Midbrain (tissue), 1 donor: ENCODE data around the gene MTERF1.
"Not testable (repeated sequence)": the region's sequence is repeated elsewhere in the genome, so short reads cannot be mapped to it uniquely, and the experiment has no call there.

Source experiments
- DNase-seq: peaks from one replicate; lab custom pipeline; 2025; lab: John Stamatoyannopoulos, UW

Gene MTERF1

DNA sequence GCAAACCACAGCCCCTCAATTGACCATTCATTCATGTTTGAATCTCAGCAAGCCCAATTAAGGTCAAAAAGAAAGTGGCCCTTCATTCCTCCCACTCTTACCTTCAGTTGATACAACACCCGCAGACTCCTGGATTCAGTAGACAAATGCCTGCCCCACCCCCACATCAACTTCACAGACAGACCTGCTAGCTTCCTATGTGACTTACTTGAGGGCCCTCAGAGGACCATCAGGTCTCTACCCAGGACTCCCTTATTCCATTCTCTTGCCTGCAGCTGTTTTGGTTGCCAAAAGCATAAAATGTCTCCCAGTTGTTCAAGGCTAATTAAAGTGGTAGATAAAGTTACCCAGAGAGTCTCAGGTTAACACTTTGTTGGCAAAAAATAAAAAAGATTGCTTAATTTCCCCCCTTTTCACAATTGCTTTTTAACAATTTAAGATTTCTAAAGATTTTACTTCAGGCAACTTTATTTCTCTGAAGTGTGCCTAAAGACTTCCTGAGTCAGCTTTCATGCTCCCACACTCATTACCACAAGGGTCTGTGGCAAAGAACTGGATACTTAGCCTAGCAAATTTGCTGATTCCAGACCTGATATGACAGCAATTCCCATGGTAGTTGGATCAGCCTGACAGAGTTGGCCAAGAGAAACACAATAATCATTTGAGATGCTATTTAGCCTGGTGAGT, 3.3 kb upstream of the MTERF1 start:
- no peak for DNase-seq

DNA sequence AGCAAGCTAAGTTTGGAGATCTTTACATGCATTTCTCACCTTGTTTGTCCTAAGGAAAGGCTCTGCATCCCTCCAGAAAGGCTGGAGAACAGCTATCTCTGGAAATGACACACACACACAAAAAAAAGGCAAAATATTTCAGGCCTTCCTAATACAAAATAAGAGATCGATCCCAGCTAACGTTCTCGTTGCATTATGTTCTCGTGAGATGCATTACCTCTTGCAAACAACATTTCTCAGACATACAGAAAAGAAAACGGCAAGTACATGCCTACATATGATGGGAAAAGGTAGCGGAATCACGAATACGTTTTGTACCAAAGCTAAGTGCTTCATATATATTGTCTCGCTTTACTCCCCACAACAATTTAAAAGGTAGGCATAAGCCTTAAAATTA, 488 bp downstream of the MTERF1 start:
- DNase-seq = no peak

DNA sequence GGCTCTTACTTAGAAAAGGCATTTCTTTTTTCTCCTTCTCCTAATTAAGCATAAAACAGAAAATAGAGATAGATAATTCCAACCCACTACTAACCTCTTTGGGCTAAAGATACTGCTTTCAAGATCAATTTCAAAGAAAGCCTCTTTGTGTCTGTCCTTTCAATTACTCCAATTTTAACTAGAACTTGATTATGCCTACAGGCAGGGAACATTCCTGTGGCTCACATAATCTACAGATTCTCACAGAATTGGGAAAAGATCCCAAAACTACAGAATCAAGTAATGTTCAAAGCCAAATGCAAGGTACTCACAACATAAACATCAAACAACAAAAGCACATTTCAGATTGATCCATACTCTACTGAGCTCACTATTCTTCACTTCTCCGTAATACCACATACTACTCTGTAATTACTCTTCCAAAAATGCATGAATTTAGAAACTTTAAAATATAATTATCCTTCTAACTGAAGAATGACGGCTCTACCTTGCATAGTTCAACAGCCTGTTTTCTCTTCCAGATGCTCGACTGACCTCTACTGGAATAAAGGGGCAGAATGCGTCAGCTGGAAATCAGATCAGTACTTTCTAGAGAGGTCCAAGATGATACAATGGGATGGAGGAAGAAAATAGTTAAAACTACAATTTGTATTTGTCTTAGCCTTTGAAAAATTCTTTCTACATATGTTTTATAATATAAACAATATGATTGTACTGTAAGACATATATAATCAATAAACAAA, 3.9 kb downstream of the MTERF1 start:
- peak; percentile 11 for DNase-seq

GRCh38 chr7:91875851-91876250, 4.7 kb downstream of the MTERF1 start:
- no peak for DNase-seq

DNA sequence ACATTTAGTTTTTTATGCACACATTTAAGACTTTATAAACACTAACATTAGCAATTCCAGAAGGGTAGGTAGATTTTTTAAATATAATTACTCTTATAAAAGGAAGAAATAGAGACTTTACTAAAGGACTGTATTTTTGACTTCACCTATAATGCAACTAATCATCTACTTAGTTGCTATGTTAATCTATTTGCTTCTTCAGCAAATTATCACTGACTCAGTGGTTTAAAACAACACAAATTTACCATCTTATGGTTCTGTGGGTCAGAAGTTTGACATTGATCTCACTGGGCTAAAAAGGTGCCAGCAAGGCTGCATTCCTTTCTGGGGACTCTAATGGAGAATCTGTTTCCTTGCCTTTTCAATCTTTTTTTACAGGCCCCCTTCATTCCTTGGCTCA, 7.6 kb downstream of the MTERF1 start:
- no peak for DNase-seq

DNA sequence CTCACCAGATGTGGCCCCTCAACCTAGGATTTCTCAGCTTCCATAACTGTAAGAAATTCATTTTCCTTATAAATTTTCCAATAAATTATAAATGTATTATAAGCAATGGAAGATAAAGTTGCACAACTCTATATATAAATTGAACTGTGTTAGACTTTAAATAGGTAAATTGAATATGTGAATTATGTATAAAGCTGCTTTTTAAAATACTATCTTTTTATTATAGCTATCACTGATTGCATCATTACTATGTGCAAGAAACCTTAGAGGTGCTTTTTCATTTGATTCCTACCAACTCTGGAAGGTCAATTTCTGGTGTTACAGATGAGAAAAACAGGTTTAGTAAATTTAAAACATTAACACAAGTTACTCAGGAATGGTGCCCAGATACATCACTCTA, 8.4 kb downstream of the MTERF1 start:
- no peak for DNase-seq

- no peak for DNase-seq
Observed at GRCh38 chr7:91869661-91870060, 10.8 kb downstream of the MTERF1 start.

DNA sequence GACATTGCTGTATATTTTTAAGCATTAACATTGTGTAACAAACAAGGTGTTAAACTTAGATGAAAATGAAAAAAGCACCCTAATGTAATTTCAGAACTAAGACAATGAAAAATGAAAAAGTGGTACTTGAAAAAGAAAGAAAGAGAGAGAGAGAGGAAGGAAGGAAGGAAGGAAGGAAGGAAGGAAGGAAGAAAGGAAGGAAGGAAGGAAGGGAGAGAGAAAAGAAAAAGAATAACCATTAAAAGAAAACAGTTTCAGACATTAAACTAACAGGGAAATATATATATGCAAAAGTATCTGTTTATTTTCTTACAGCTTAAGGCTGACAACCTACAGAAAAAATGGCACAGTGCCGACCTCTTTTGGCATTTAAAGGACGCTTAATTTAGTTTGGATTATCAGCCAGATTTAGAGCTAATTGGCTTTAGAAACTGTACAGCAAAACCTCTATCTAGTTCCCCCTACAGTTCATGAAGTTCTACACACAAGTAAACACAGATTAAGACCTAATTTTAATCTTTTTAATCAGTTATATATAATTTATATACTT, 13.8 kb downstream of the MTERF1 start:
- DNase-seq = no peak

GRCh38 chr7:91865511-91865910, 15.0 kb downstream of the MTERF1 start:
- DNase-seq = no peak

DNA sequence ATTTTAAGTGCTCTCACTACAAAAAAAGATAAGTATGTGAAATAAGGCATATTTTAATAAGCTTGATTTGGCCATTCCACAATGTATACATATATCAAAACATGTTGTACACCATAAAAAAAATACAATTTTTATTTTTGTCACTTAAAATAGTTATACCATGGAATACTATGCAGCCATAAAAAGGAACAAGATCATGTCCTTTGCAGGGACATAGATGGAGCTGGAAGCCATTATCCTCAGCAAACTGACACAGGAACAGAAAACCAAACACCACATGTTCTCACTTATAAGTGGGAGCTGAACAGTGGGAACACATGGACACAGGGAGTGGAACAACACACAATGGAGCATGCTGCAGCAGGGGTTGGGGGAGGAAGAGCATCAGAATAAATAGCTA, 15.9 kb downstream of the MTERF1 start:
- not testable (repeated sequence) for DNase-seq

DNA sequence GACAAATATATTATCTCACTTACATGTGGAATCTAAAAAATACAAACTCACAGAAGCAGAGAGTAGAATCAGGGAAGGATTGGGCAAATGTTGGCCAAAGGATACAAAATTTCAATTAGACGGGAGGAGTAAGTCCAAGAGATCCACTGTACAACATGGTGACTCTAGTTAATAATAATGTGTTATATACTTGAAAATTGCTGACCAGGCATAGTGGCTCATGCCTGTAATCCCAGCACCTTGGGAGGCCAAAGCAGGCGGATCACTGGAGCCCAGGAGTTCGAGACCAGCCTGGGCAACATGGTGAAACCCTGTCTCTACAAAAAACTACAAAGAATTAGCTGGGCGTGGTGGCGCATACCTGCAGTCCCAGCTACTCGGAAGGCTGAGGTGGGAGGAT, 16.4 kb downstream of the MTERF1 start:
- DNase-seq = no peak

DNA sequence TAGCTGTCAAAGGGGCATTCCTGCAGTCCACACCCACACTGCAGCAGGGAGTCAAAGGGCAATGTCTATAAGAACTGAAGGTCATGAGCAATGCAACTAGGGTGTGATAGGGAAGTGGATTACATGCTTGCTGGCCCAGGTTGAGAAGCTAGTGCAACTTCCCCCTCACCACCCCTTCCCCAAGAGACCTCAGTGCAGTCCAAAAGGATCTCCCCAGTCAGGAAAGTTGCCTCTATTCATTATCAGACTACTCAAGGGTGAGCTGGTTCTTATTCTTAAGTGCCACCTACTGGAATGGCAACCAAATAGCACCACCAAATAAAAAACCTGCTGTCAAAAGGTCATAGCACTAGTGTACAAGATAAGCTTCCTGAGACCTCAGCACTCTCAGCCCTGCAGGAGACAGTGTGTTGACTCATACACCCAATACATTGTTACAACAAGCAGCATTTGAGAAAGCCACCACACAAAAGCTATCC, 28.2 kb downstream of the MTERF1 start:
- no peak for DNase-seq

DNA sequence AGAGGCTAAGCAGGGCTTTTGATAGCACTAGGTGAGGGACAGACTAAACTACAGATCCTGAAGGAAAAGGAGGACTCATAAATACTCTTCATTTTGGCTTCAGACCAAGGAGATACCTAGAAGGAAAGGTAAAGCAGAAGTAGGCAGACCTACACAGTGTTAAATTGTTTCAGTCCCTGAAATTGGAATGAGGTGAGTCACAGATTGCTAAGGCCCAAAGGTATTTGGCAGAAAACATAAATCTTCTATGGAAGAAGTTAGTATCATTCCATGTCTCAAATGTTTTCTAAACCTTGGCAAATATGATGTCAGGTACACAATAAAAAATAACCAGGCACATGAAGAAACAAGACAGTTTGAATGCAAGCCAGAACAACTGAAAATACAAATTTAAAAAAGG, 30.0 kb downstream of the MTERF1 start:
- DNase-seq = no peak

DNA sequence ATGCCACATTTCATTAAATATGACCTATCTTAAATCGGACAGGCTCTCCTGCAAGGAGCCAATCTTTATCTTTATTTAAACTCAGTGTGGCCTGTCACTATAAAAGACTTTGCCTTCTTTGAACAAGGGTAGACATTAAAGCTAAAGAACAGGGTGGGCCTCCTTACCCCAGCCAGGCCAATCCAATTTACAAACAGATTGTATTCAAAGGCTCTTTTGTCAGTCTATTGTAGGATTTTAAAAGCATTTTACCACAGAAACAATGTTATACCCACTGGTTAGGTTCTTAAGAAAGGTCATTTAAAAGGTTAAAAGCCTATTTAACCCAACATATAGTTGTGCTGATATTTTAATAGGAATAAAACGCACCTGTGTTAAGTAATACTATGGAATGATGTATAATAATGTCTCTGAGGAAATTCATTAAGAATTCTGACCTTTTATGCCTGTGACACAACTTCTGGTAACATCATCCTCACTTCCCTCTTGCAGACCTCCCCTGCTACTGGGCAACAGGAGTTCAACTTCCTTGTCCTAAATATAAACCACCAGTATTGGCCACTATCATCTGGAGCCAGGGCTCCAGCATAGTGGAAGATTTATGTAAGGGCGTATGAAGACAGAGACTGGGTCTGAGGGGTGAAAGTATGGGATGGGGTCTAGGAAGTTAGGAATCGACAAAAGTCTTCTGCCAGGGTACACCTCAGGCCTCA, 32.5 kb downstream of the MTERF1 start:
- no peak for DNase-seq

DNA sequence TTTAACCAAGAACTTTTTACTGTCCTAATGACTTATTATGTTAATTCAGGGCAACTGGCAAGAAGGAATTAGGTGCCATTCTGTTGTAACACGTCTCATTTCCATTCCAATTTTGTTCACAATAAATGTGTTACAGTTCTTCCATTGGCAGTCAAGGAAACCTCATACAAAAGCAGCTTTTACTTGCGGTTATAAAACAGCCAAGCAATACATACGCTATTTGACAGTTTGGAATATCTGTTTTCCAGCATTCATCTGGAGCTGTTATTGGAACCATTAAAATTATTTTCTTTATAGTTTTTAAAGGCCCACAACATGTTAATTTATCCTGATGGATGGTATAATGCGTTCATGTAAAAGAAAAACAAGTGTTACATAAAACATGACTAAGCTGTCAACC, 33.3 kb downstream of the MTERF1 start:
- no peak for DNase-seq

DNA sequence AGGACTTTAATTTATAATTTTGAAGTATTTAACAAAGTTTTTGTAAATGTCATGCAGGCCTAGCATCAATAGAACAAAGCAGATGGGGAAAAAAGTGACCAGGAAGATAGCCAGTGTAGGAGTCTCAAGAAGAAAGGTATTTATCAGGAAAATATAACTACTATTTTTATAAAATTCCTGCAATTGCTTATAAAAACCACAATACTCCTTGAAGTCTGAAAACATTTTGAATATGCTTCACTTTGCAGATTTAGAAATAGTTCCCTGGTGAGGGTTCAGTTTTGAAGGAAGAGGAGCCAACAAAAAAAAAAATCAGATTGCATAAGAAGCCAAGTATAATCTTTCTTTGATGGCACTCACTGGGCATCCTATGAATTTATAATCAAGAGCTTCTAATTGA, 34.1 kb downstream of the MTERF1 start:
- no peak for DNase-seq

- no peak for DNase-seq
Observed at GRCh38 chr7:91843831-91844230, 36.7 kb downstream of the MTERF1 start.

DNA sequence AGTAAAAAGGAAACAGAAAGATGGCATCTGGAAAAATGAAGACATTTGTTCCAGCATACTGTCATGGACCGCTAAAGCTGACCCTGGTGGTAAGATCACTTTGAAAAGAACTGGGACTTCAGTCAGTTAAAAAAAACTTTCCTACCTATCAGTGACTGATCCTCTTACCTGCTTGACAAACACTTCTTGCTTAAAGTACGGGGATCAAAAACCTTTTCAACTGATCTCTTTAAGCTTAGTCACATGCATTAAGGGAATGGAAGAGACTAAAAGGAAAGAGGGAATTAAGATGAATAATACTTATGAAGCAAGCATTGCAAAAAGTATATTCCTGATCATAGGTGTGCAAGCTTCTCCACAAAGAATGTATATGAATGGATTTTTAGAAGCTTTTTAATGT, 42.1 kb downstream of the MTERF1 start:
- DNase-seq = no peak

DNA sequence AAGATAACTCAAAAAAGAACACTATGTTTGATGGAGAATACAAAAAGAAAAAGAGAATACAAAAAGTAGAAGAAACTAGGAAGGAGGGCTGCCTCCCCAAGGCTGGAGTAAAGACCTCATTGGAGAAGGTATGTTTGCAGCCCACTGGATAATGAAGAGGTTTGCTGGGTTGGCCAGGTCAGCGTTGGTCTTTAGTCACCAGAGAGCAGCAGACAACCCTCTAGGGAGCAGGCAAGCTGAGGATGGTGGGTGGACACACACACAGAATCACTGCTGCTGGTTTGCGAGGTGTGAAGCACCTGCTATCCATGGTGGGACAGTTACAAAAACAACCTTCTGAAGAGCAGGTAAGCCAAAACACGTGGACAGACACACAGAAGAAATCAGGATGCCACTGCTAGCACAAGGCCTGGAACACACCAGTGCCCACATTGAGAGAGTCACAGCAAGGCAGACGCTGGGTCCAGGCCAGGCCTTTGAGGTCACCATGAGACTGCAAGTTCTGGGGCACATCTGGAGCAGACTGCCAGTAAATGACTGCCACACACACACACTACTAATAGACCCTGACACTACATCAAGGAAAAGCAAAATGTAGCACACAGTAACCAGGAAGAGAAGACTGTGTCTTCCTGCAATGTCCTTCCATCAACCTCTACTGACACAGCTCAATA, 43.0 kb downstream of the MTERF1 start:
- no peak for DNase-seq

GRCh38 chr7:91835826-91836368, 44.6 kb downstream of the MTERF1 start:
- no peak for DNase-seq

GRCh38 chr7:91835091-91835825, 45.2 kb downstream of the MTERF1 start:
- DNase-seq = no peak
